Fibroblast of villous mesenchyme (primary cell): ENCODE data around the gene KRTAP20-2. TPM values are rescaled to one million over a fixed set of nuclear protein-coding genes. Genes with fewer than 3 reads are reported as not detected.

ENCODE experiments used
- DNase-seq: peaks from one replicate; pipeline ENCODE4 v3.0.0-alpha.2; 2010; ENCODE audit warnings: low read depth
- H3K4me3 ChIP-seq: 2 replicates; pipeline ENCODE4 v1.5.1; 2011; ENCODE audit warnings: low read depth, mild to moderate bottlenecking, low read length
- CTCF ChIP-seq: IDR thresholded peaks from 2 replicates; pipeline ENCODE4 v1.5.1; 2012; ENCODE audit warnings: low read depth, mild to moderate bottlenecking, low read length; ENCODE audit not compliant: insufficient read depth
- total RNA-seq: library from RNA; depleted of rRNA; stranded (reverse); fragments of >200 nt; gene quantifications from 2 replicates; pipeline ENCODE4 v1.2.3, GENCODE V29; 2012

The KRTAP20-2 gene
- total RNA-seq, 1 donor: not detected

DNA sequence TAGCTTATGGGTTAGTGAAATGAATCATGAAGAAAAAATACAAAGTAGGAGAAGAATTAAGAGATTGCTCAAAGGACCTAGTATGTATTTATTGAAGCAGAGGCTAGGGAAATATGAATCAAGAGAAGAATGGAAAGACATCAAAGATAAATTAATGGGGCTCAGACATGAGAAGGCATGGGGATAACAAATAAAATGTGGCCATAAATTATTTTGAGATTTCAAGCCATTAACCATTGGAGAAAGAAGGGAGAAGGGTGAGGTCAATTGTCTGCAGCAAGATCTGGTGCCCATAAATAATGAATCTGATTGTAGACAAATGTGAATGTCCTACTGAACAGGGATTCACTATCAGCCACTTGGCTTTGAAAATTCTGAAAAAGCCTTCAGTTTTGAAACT lies 17.9 kb downstream of the KRTAP20-2 start:
- no peak for TF ChIP-seq CTCF
- no peak overlapping the region for H3K4me3 ChIP-seq

DNA sequence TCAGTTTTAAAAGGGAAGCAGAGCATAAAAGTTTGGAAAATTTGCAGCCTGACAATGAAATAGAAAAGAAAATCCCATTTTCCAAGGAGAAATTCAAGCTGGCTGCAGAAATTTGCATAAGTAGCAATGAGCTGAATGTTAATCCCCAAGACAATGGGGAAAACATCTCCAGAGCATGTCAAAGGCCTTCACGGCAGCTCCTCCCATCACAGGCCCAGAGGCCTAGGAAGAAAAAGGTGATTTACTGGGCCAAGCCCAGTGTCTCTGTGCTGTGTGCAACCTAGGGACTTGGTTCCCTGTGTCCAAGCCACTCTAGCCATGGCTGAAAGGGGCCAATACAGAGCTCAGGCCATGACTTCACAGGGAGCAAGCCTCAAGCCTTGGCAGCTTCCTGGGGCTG lies 33.8 kb downstream of the KRTAP20-2 start:
- H3K4me3 ChIP-seq: no peak overlapping the region
- TF ChIP-seq CTCF: no peak
- no peak for DNase-seq

More for the DNA sequence above, 17.9 kb downstream of the KRTAP20-2 start:
- DNase-seq: no peak

GRCh38 chr21:30672985-30673650 lies 38.1 kb downstream of the KRTAP20-2 start:
- no peak for DNase-seq
- TF ChIP-seq CTCF: no peak
- no peak overlapping the region for H3K4me3 ChIP-seq

- no peak for DNase-seq
- H3K4me3 ChIP-seq: no peak overlapping the region
- no peak for TF ChIP-seq CTCF
Measured at GRCh38 chr21:30674312-30674711, 39.3 kb downstream of the KRTAP20-2 start.

DNA sequence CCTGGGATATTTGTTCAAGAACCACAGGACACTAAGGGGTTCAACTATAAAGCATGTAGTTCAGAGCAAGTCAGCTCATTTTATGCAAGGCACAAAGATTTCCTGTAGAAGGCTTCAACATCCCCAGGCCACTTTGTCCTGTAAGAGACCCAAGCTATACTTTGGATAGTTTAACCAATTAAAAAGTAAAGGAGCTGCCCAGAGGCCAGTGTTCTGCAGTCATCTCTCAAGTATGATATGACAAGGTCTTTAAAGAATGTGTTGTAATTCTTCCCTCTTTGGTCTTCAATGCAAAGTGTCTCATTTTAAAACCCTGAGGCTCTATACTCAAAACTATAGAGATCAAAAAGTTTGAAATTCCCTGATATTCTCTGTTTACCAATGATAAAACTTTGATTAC lies 41.7 kb downstream of the KRTAP20-2 start:
- no peak overlapping the region for H3K4me3 ChIP-seq
- no peak for DNase-seq
- no peak for TF ChIP-seq CTCF

- H3K4me3 ChIP-seq: no peak overlapping the region
- no peak for DNase-seq
- TF ChIP-seq CTCF: no peak
Measured at GRCh38 chr21:30680586-30680985, 45.6 kb downstream of the KRTAP20-2 start.

GRCh38 chr21:30684506-30684905 lies 49.5 kb downstream of the KRTAP20-2 start:
- TF ChIP-seq CTCF: no peak
- no peak for DNase-seq
- no peak overlapping the region for H3K4me3 ChIP-seq
